PFSK-1 (cell line): ENCODE measurements around the gene IFITM1.

Experiments
- FOXP2 ChIP-seq: optimal IDR thresholded peaks from 2 replicates; pipeline ENCODE3; 2011; ENCODE audit warnings: borderline replicate concordance, control low read depth, inconsistent platforms; ENCODE audit not compliant: insufficient read depth; ENCODE audit errors: extremely low read length, extremely low read depth
- POLR2AphosphoS5 ChIP-seq: IDR thresholded peaks from 2 replicates; pipeline ENCODE4 v1.6.1; 2012; ENCODE audit warnings: low read depth, mild to moderate bottlenecking, control low read depth, low read length, moderate library complexity
- REST ChIP-seq, 2 experiments: IDR thresholded peaks; 2 replicates each; pipeline versions ENCODE4 v1.6.1 to v1.8.0; 2011 to 2012; ENCODE audit warnings: low read depth in 2 of 2, low read length in 2 of 2, control low read depth in 1 of 2, inconsistent platforms in 1 of 2, mild to moderate bottlenecking in 1 of 2, moderate library complexity in 1 of 2; ENCODE audit not compliant: insufficient read depth in 1 of 2
- SIN3A ChIP-seq: IDR thresholded peaks from 2 replicates; pipeline ENCODE4 v1.6.1; 2012; ENCODE audit warnings: mild to moderate bottlenecking, low read length, moderate library complexity, borderline replicate concordance; ENCODE audit not compliant: insufficient read depth
- TAF1 ChIP-seq: IDR thresholded peaks from 2 replicates; pipeline ENCODE4 v1.6.1; 2012; ENCODE audit warnings: low read length, control low read depth, borderline replicate concordance; ENCODE audit not compliant: insufficient read depth

IFITM1 gene

GRCh38 chr11:337711-338110 is 23.9 kb downstream of the IFITM1 start:
- TF ChIP-seq TAF1 (no peak), FOXP2 (no peak), POLR2AphosphoS5 (no peak)

- TF ChIP-seq TAF1 (no peak), SIN3A (no peak), REST (IDR thresholded peaks at IDR 0.05; ENCODE audit: insufficient read depth in 1 of 2, low read depth in 2 of 2, low read length in 2 of 2) (no peak), FOXP2 (no peak), POLR2AphosphoS5 (no peak)
Measured at GRCh38 chr11:339963-340362, 26.1 kb downstream of the IFITM1 start.

- TF ChIP-seq REST (IDR thresholded peaks at IDR 0.05; ENCODE audit: insufficient read depth in 1 of 2, low read depth in 2 of 2, low read length in 2 of 2) (no peak), TAF1 (no peak), FOXP2 (no peak), POLR2AphosphoS5 (no peak), SIN3A (no peak)
Measured at GRCh38 chr11:340539-341512, 27.0 kb downstream of the IFITM1 start.

- TF ChIP-seq TAF1 (no peak), POLR2AphosphoS5 (no peak), SIN3A (no peak), REST (IDR thresholded peaks at IDR 0.05; ENCODE audit: insufficient read depth in 1 of 2, low read depth in 2 of 2, low read length in 2 of 2) (no peak), FOXP2 (no peak)
Measured at GRCh38 chr11:342328-342727, 28.5 kb downstream of the IFITM1 start.

- TF ChIP-seq TAF1 (no peak), REST (IDR thresholded peaks at IDR 0.05; ENCODE audit: insufficient read depth in 1 of 2, low read depth in 2 of 2, low read length in 2 of 2) (no peak), SIN3A (no peak), FOXP2 (no peak), POLR2AphosphoS5 (no peak)
Measured at GRCh38 chr11:344836-345578, 31.2 kb downstream of the IFITM1 start.
